SK-N-DZ (cell line): ENCODE measurements around the gene IMPA2.
A peak's percentile ranks its signal among the peaks of the same experiment; 100 is the strongest.
"Not testable (repeated sequence)": the region's sequence is repeated elsewhere in the genome, so short reads cannot be mapped to it uniquely, and the experiment has no call there.

Source experiments
- DNase-seq: peaks from one replicate; pipeline ENCODE4 v3.0.0-alpha.2; 2015; ENCODE audit warnings: low spot score

The IMPA2 gene

GRCh38 chr18:11962597-11962996 is 18.7 kb upstream of the IMPA2 start:
- DNase-seq: no peak

- DNase-seq: peak; percentile 37
These were observed 17.3 kb upstream of the IMPA2 start for GRCh38 chr18:11963991-11964484.

GRCh38 chr18:11969904-11970835 is 11.1 kb upstream of the IMPA2 start:
- no peak for DNase-seq

- not testable (repeated sequence) for DNase-seq
These were observed 10.5 kb upstream of the IMPA2 start for GRCh38 chr18:11970836-11971226.

- DNase-seq: no peak
These were observed 8.7 kb upstream of the IMPA2 start for GRCh38 chr18:11972371-11973174.

- DNase-seq: no peak
These were observed 6.5 kb upstream of the IMPA2 start for GRCh38 chr18:11974741-11975325.

GRCh38 chr18:11975723-11976122 is 5.6 kb upstream of the IMPA2 start:
- DNase-seq: no peak

GRCh38 chr18:11976315-11977152 is 4.8 kb upstream of the IMPA2 start:
- DNase-seq: no peak

GRCh38 chr18:11977153-11977466 is 4.2 kb upstream of the IMPA2 start:
- DNase-seq: no peak

- no peak for DNase-seq
These were observed 2.4 kb upstream of the IMPA2 start for GRCh38 chr18:11978956-11979355.

GRCh38 chr18:11980163-11980493 is 1.2 kb upstream of the IMPA2 start:
- DNase-seq: no peak

GRCh38 chr18:11980494-11981191 is 664 bp upstream of the IMPA2 start:
- peak; percentile 99 for DNase-seq

GRCh38 chr18:11981543-11982366 is 448 bp downstream of the IMPA2 start:
- DNase-seq: peak; percentile 52

GRCh38 chr18:11982981-11983380 is 1.7 kb downstream of the IMPA2 start:
- DNase-seq: no peak

GRCh38 chr18:11983592-11983991 is 2.3 kb downstream of the IMPA2 start:
- no peak for DNase-seq

GRCh38 chr18:11984091-11984490 is 2.8 kb downstream of the IMPA2 start:
- no peak for DNase-seq

- DNase-seq: no peak
These were observed 4.3 kb downstream of the IMPA2 start for GRCh38 chr18:11985586-11985985.

GRCh38 chr18:11986061-11986460 is 4.8 kb downstream of the IMPA2 start:
- DNase-seq: no peak

- no peak for DNase-seq
These were observed 6.2 kb downstream of the IMPA2 start for GRCh38 chr18:11987527-11987926.

GRCh38 chr18:11989174-11989573 is 7.9 kb downstream of the IMPA2 start:
- DNase-seq: no peak
